GM23248 (cell line): ENCODE results near the gene ZNF697.

Experiments used
- EZH2 ChIP-seq: fragments of 200-600 bp; sonication (generic); IDR thresholded peaks from 2 replicates; pipeline ENCODE4 v1.6.1; 2018; ENCODE audit warnings: antibody characterized with exemption, mild to moderate bottlenecking; ENCODE audit not compliant: insufficient read depth, poor library complexity, severe bottlenecking
- EZH2phosphoT487 ChIP-seq: fragments of 200-600 bp; sonication (generic); IDR thresholded peaks from 2 replicates; pipeline ENCODE4 v1.6.1; 2018; ENCODE audit warnings: antibody characterized with exemption, moderate library complexity, mild to moderate bottlenecking, low read depth; ENCODE audit not compliant: insufficient read depth

DNA sequence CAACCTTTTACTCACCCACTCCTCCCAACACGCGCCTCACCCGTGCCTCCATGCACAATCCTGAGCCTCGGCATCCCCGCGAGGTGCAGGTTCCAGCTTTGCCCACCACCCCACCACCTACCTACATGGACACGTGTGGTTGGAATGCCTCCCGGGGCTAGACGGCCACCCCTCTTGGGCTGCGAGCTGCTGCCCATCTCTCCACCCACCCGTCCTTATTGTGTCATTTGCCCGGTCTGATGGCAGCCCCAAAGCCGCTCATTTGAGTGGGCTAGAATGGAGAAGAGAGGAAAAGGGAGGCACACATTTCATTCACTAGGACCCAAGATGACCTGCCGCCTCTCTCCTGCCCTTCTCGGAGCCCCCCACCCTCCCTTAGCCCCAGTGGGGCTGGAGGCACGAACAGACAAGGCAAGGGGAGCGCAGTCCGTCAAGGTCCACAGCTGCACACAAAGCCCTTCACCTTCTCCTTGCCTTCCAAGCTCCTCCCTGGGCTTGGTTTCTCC, 785 bp downstream of the ZNF697 start:
- no peak for TF ChIP-seq EZH2
- TF ChIP-seq EZH2phosphoT487 = no peak
